Measurements from ENCODE around the gene UBQLN2. TPM values are rescaled to one million over a fixed set of nuclear protein-coding genes. Genes with fewer than 3 reads are reported as not detected.
"Not testable (repeated sequence)": the region's sequence is repeated elsewhere in the genome, so short reads cannot be mapped to it uniquely, and the experiment has no call there.

The UBQLN2 gene
- total RNA-seq, 4 donors from 2014 or later: 21.6 to 31.1 (median 25.4) TPM

DNA sequence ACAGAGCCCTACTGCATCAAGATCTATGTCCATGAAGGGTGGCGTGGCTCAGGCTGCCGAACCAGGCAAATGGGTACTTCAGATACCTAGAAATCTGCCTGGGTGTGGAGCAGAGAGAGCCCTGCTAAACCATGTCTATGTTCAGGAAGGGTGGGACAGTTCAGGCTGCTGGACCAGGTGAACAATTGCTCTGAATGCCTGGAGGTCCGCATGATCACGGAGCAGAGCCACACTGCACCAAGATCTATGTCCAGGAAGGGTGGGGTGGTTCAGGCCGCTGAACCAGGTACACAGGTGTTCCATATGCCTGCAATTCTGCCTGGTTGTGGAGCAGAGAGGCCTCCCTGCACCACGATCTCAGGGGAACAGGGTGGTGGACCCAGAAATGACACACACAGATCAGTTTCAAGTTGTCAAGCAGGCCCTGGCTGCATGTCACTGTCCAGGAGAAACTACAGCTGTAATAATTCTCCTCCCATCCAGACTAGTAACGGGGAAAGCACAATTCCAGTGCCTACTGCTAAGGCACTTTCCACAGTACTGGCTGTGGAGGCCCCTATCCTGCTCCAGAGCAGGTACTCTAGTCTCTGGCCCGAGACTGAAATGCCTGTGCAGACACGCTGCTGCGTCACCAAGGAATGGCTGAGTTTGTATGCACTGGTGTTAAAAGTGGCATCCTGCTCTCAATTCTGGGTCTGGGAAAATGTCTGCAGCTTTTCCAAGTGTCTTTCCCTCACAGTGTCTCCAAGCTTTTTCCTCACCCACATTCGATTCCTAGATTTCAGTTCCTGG is 25.2 kb downstream of the UBQLN2 start:
- intact Hi-C loops (cut with DNase I; ENCODE audit: low total_unique reads) (no loop called here), in situ Hi-C loops (cut with MboI; ENCODE audit: low sequenced_read_pairs in 4 of 4) (no loop called here)
- H3K36me3 ChIP-seq: no peaks in the 10 kb centered on the region
- H3K27ac ChIP-seq: no peak overlapping the region
- H3K9me3 ChIP-seq: no peaks in the 10 kb centered on the region
- DNase-seq (no peak), ATAC-seq (no peak)
- no peaks in the 10 kb centered on the region for H3K27me3 ChIP-seq
- H3K4me1 ChIP-seq: no peaks in the 10 kb centered on the region
- TF ChIP-seq CTCF (IDR thresholded peaks at IDR 0.05 in 4 of 5, conservative IDR thresholded peaks at IDR 0.05 in 1 of 5) (no peak), POLR2A (IDR thresholded peaks at IDR 0.05) (no peak)
- no peak overlapping the region for H3K4me3 ChIP-seq

DNA sequence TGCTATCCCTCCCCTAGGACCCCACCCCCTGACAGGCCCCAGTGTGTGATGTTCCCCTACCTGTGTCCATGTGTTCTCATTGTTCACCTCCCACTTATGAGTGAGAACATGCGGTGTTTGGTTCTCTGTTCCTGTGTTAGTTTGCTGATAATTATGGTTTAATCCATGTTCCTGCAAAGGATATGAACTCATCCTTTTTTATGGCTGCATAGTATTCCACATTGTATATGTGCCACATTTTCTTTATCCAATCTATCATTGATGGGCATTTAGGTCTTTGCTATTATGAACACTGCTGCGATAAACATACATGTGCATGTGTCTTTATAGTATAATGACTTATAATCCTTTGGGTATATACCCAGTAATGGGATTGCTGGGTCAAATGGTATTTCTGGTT is 28.4 kb downstream of the UBQLN2 start:
- ATAC-seq; H3K4me3 ChIP-seq; H3K27ac ChIP-seq; in situ Hi-C loops (cut with MboI; ENCODE audit: low sequenced_read_pairs in 4 of 4); H3K4me1 ChIP-seq; DNase-seq; H3K36me3 ChIP-seq; H3K9me3 ChIP-seq; intact Hi-C loops (cut with DNase I; ENCODE audit: low total_unique reads); H3K27me3 ChIP-seq: not testable (repeated sequence)

- in situ Hi-C loops (cut with MboI; ENCODE audit: low sequenced_read_pairs in 4 of 4) (no loop called here), intact Hi-C loops (cut with DNase I; ENCODE audit: low total_unique reads) (no loop called here)
- no peak overlapping the region for H3K27ac ChIP-seq
- H3K27me3 ChIP-seq: no peaks in the 10 kb centered on the region
- H3K9me3 ChIP-seq: no peaks in the 10 kb centered on the region
- H3K36me3 ChIP-seq: no peaks in the 10 kb centered on the region
- ATAC-seq (no peak), DNase-seq (no peak)
- no peaks in the 10 kb centered on the region for H3K4me1 ChIP-seq
- H3K4me3 ChIP-seq: no peak overlapping the region
- TF ChIP-seq CTCF (IDR thresholded peaks at IDR 0.05 in 4 of 5, conservative IDR thresholded peaks at IDR 0.05 in 1 of 5): no peak
These were observed 36.7 kb downstream of the UBQLN2 start for GRCh38 chrX:56600141-56600540.

DNA sequence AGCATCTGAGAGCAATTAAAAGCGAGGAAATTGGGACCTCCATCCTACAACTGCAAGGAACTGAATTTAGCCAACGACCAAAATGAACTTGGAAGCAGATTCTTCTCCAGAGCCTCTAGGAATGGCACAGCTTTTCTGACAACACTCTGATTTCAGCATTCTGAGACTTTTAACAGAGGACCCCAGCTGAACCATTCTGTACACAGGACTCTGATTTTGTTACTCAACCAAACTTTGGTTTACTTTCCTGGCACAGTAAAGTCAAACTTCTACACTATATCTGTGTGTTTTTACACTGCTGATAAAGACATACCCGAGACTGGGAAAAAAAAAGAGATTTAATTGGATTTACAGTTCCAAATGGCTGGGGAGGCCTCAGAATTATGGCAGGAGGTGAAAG is 37.6 kb downstream of the UBQLN2 start:
- no peaks in the 10 kb centered on the region for H3K36me3 ChIP-seq
- in situ Hi-C loops (cut with MboI; ENCODE audit: low sequenced_read_pairs in 4 of 4): no loop called here
- no peak for ATAC-seq

GRCh38 chrX:56615282-56615681 is 51.9 kb downstream of the UBQLN2 start:
- Histone ChIP-seq H3K9me3 (no peaks in the 10 kb centered on the region), H3K36me3 (no peaks in the 10 kb centered on the region), H3K27ac (no peak overlapping the region), H3K27me3 (no peaks in the 10 kb centered on the region), H3K4me1 (no peaks in the 10 kb centered on the region), H3K4me3 (no peak overlapping the region)
- DNase-seq (no peak), ATAC-seq (no peak)
- TF ChIP-seq POLR2A (IDR thresholded peaks at IDR 0.05): no peak
- intact Hi-C loops (cut with DNase I; ENCODE audit: low total_unique reads) (no loop called here), in situ Hi-C loops (cut with MboI; ENCODE audit: low sequenced_read_pairs in 4 of 4) (no loop called here)

More for the DNA sequence above, 37.6 kb downstream of the UBQLN2 start:
- H3K4me3 ChIP-seq: no peak overlapping the region
- no peak for DNase-seq
- TF ChIP-seq POLR2A (IDR thresholded peaks at IDR 0.05) (no peak), CTCF (IDR thresholded peaks at IDR 0.05 in 4 of 5, conservative IDR thresholded peaks at IDR 0.05 in 1 of 5) (no peak)
- no peaks in the 10 kb centered on the region for H3K4me1 ChIP-seq
- H3K9me3 ChIP-seq: no peaks in the 10 kb centered on the region
- intact Hi-C loops (cut with DNase I; ENCODE audit: low total_unique reads): no loop called here
- no peaks in the 10 kb centered on the region for H3K27me3 ChIP-seq
- no peak overlapping the region for H3K27ac ChIP-seq

Other genes with a start within 250 kb of the UBQLN2 start
- 1 to 10 TPM; 3.7 to 9.8 (median 5.9) TPM for gene NBDY, start 165.6 kb downstream of the UBQLN2 start, total RNA-seq